H1 (cell line): Measurements from ENCODE around the gene GRIK1. TPM values are rescaled to one million over a fixed set of nuclear protein-coding genes. Genes with fewer than 3 reads are reported as not detected.

Source experiments
- CTCF ChIA-PET: fragments of 300-600 bp; sonication (Branson Sonifier 250); formaldehyde crosslinking; loops from one replicate; lab custom pipeline; 2021; ENCODE audit not compliant: partially characterized antibody; lab: Charles Lee
- POLR2A ChIA-PET: fragments of 300-600 bp; sonication (Branson Sonifier 250); formaldehyde crosslinking; loops from one replicate; lab custom pipeline; 2021; ENCODE audit warnings: inconsistent platforms; ENCODE audit not compliant: partially characterized antibody; lab: Charles Lee
- DNase-seq, 2 experiments: peaks; one replicate each; pipeline versions ENCODE4 v3.0.0 to v3.0.0-alpha.2; 2010 to 2022; ENCODE audit warnings: low spot score in 2 of 2, low read depth in 1 of 2, mixed read lengths in 1 of 2
- FAIRE-seq: peaks from 2 replicates; lab custom pipeline; 2011; peaks lifted over from hg19 to GRCh38; lab: Jason Lieb, UNC
- H2AFZ ChIP-seq: 2 replicates; pipeline ENCODE4 v1.8.1; 2012; ENCODE audit warnings: low read length, inconsistent platforms
- H2AK5ac ChIP-seq: 2 replicates; pipeline ENCODE4 v1.6.1; 2013; ENCODE audit warnings: low read depth, low read length
- H2BK120ac ChIP-seq: replicated peaks from 2 replicates; pipeline ENCODE3; 2013; ENCODE audit warnings: low read depth, low read length, inconsistent platforms
- H2BK12ac ChIP-seq: 2 replicates; pipeline ENCODE4 v1.6.1; 2013; ENCODE audit warnings: low read depth, low read length
- H2BK15ac ChIP-seq: 2 replicates; pipeline ENCODE4 v1.6.1; 2013; ENCODE audit warnings: low read length
- H2BK20ac ChIP-seq: 2 replicates; pipeline ENCODE4 v1.6.1; 2013; ENCODE audit warnings: low read length
- H2BK5ac ChIP-seq: 2 replicates; pipeline ENCODE4 v1.6.1; 2013; ENCODE audit warnings: low read depth, low read length
- H3K14ac ChIP-seq: 2 replicates; pipeline ENCODE4 v1.6.1; 2013; ENCODE audit warnings: inconsistent platforms; ENCODE audit not compliant: insufficient read length
- H3K18ac ChIP-seq: 2 replicates; pipeline ENCODE4 v1.6.1; 2013; ENCODE audit warnings: low read length; ENCODE audit errors: extremely low read depth
- H3K23ac ChIP-seq: 2 replicates; pipeline ENCODE4 v1.6.1; 2013; ENCODE audit warnings: inconsistent platforms; ENCODE audit not compliant: insufficient read length
- H3K23me2 ChIP-seq: 2 replicates; pipeline ENCODE4 v1.6.1; 2013; ENCODE audit warnings: low read depth, low read length
- H3K27ac ChIP-seq: 2 replicates; pipeline ENCODE4 v1.6.1; 2011; ENCODE audit warnings: low read depth, low read length, inconsistent platforms
- H3K27me3 ChIP-seq, 4 experiments: replicated peaks in 1 of 4; 1 replicate in 1 of 4; 2 replicates in 3 of 4; pipeline versions ENCODE4 v1.6.1 to v1.8.1; 2011 to 2013; ENCODE audit warnings: low read length in 3 of 4, mild to moderate bottlenecking in 3 of 4, inconsistent platforms in 2 of 4, mixed read lengths in 2 of 4, moderate library complexity in 1 of 4; ENCODE audit not compliant: control insufficient read depth in 3 of 4, insufficient read depth in 3 of 4; ENCODE audit errors: extremely low read depth in 1 of 4
- H3K36me3 ChIP-seq, 4 experiments: 2 replicates each; pipeline versions ENCODE4 v1.6.1 to v1.8.1; 2011 to 2013; ENCODE audit warnings: mild to moderate bottlenecking in 4 of 4, low read length in 3 of 4, moderate library complexity in 2 of 4, control low read depth in 1 of 4, inconsistent platforms in 1 of 4; ENCODE audit not compliant: insufficient read depth in 4 of 4, control insufficient read depth in 2 of 4
- H3K4ac ChIP-seq: replicated peaks from 2 replicates; pipeline ENCODE3; 2013; ENCODE audit warnings: low read length, low read depth, mixed read lengths, inconsistent platforms; ENCODE audit not compliant: insufficient read length
- H3K4me1 ChIP-seq, 4 experiments: replicated peaks in 1 of 4; 1 replicate in 1 of 4; 2 replicates in 3 of 4; pipeline versions ENCODE4 v1.6.1 to v1.8.1; 2011 to 2013; ENCODE audit warnings: low read length in 3 of 4, inconsistent platforms in 2 of 4, mixed read lengths in 1 of 4; ENCODE audit not compliant: insufficient read depth in 4 of 4, control insufficient read depth in 3 of 4
- H3K4me2 ChIP-seq, 2 experiments: 2 replicates each; pipeline versions ENCODE4 v1.6.1 to v1.8.1; 2011 to 2013; ENCODE audit warnings: low read depth in 2 of 2, low read length in 2 of 2, control low read depth in 1 of 2, inconsistent platforms in 1 of 2, mild to moderate bottlenecking in 1 of 2; ENCODE audit not compliant: insufficient read depth in 1 of 2
- H3K4me3 ChIP-seq, 4 experiments: fragments of 200-600, 300-600 bp in 1 of 4; sonication (generic), shearing (Covaris generic), sonication (Bioruptor Twin) in 1 of 4; 2 replicates each; pipeline versions ENCODE4 v1.5.1 to v1.8.1; 2011 to 2016; ENCODE audit warnings: low read length in 4 of 4, low read depth in 3 of 4, control low read depth in 2 of 4, inconsistent platforms in 2 of 4, mild to moderate bottlenecking in 2 of 4, mixed read lengths in 1 of 4, moderate library complexity in 1 of 4; ENCODE audit not compliant: insufficient read depth in 2 of 4; ENCODE audit errors: extremely low read depth in 1 of 4
- H3K56ac ChIP-seq: replicated peaks from 2 replicates; pipeline ENCODE3; 2013; ENCODE audit warnings: low read depth, mild to moderate bottlenecking, mixed read lengths, low read length, inconsistent platforms; ENCODE audit not compliant: insufficient read length
- H3K79me1 ChIP-seq: 2 replicates; pipeline ENCODE4 v1.6.1; 2013; ENCODE audit warnings: low read depth, low read length, control low read depth
- H3K79me2 ChIP-seq, 2 experiments: 2 replicates each; pipeline versions ENCODE4 v1.6.1 to v1.8.1; 2012 to 2013; ENCODE audit warnings: low read length in 2 of 2, mild to moderate bottlenecking in 2 of 2, inconsistent platforms in 1 of 2; ENCODE audit not compliant: insufficient read depth in 2 of 2, control insufficient read depth in 1 of 2
- H3K9ac ChIP-seq, 4 experiments: replicated peaks in 1 of 4; 1 replicate in 1 of 4; 2 replicates in 3 of 4; pipeline versions ENCODE4 v1.6.1 to v1.8.1; 2011 to 2013; ENCODE audit warnings: low read depth in 3 of 4, low read length in 3 of 4, control low read depth in 2 of 4, mild to moderate bottlenecking in 2 of 4, moderate library complexity in 2 of 4, inconsistent platforms in 1 of 4; ENCODE audit errors: extremely low read depth in 1 of 4
- H3K9me3 ChIP-seq, 2 experiments: 2 replicates each; pipeline versions ENCODE4 v1.6.1 to v1.8.1; 2012 to 2013; ENCODE audit warnings: mild to moderate bottlenecking in 2 of 2, moderate library complexity in 2 of 2, control low read depth in 1 of 2, inconsistent platforms in 1 of 2, low read depth in 1 of 2, low read length in 1 of 2, mixed read lengths in 1 of 2; ENCODE audit not compliant: insufficient read depth in 2 of 2
- H4K20me1 ChIP-seq, 2 experiments: replicated peaks in 1 of 2; 2 replicates each; pipeline versions ENCODE3 to v1.8.1; 2011 to 2013; ENCODE audit warnings: inconsistent platforms in 2 of 2, low read length in 2 of 2, mild to moderate bottlenecking in 1 of 2; ENCODE audit not compliant: insufficient read depth in 2 of 2, control insufficient read depth in 1 of 2
- H4K5ac ChIP-seq: 2 replicates; pipeline ENCODE4 v1.6.1; 2013; ENCODE audit warnings: low read length, low read depth, mixed read lengths, inconsistent platforms; ENCODE audit not compliant: insufficient read length
- H4K8ac ChIP-seq: 2 replicates; pipeline ENCODE4 v1.8.0; 2013; ENCODE audit warnings: mild to moderate bottlenecking, moderate library complexity, low read length, inconsistent platforms; ENCODE audit not compliant: insufficient read depth; ENCODE audit errors: extremely low read depth
- H4K91ac ChIP-seq: replicated peaks from 2 replicates; pipeline ENCODE3; 2013; ENCODE audit warnings: low read length, mixed read lengths, inconsistent platforms; ENCODE audit not compliant: insufficient read length
- BACH1 ChIP-seq: IDR thresholded peaks from 2 replicates; pipeline ENCODE4 v1.6.1; 2012; ENCODE audit warnings: low read length, improper control_type of control experiment
- BRCA1 ChIP-seq: IDR thresholded peaks from 2 replicates; pipeline ENCODE4 v1.6.1; 2012; ENCODE audit warnings: low read depth, low read length, improper control_type of control experiment
- E2F6 ChIP-seq: IDR thresholded peaks from 2 replicates; pipeline ENCODE4 v1.6.1; 2012; ENCODE audit warnings: inconsistent platforms
- GABPA ChIP-seq: IDR thresholded peaks from 2 replicates; pipeline ENCODE4 v1.6.1; 2011; ENCODE audit warnings: mild to moderate bottlenecking, low read length, moderate library complexity, borderline replicate concordance; ENCODE audit not compliant: insufficient read depth
- NRF1 ChIP-seq: IDR thresholded peaks from 2 replicates; pipeline ENCODE4 v1.6.1; 2011; ENCODE audit warnings: mild to moderate bottlenecking, low read depth, low read length, improper control_type of control experiment
- POLR2AphosphoS5 ChIP-seq: IDR thresholded peaks from 2 replicates; pipeline ENCODE4 v1.6.1; 2011; ENCODE audit warnings: low read depth, low read length
- SIN3A ChIP-seq, 2 experiments: IDR thresholded peaks in 1 of 2; conservative IDR thresholded peaks in 1 of 2; 2 replicates each; pipeline ENCODE4 v1.6.1; 2011 to 2012; ENCODE audit warnings: low read length in 2 of 2, improper control_type of control experiment in 1 of 2, low read depth in 1 of 2, mild to moderate bottlenecking in 1 of 2
- WGBS, 2 experiments: shearing (Covaris generic) in 1 of 2; methylation state at CpG; one replicate each; pipeline versions ENCODE4 v1.1.6 to v1.1.7; 2013 to 2015; ENCODE audit warnings: low lambda C conversion rate in 2 of 2, mixed read lengths in 2 of 2, inconsistent platforms in 1 of 2, low coverage in 1 of 2, missing lambda C conversion rate in 1 of 2; ENCODE audit not compliant: insufficient replicate concordance in 2 of 2, insufficient coverage in 1 of 2, insufficient read length in 1 of 2; ENCODE audit errors: extremely low coverage in 1 of 2, missing lambda C conversion rate in 1 of 2; 5-methylcytosine and 5-hydroxymethylcytosine counted together
- polyA plus RNA-seq, 7 experiments: library from polyadenylated mRNA; depleted of rRNA in 3 of 7; stranded (reverse) in 5 of 7; unstranded in 2 of 7; fragments of >200 nt in 5 of 7; fragments of 200-250 nt in 2 of 7; gene quantifications; 1 replicate in 5 of 7; 2 replicates in 1 of 7; 4 replicates in 1 of 7; pipeline versions ENCODE4 v1.2.1 to v1.2.3, GENCODE V29; 2011 to 2013; ENCODE audit warnings: missing spikeins in 2 of 7, mixed read lengths in 2 of 7
- total RNA-seq: library from RNA; stranded (reverse); fragmentation: NEBNext Ultra II Directional; extraction: Animal tissue kit (Norgen Biotek cat#: 25700); gene quantifications from 2 replicates; pipeline ENCODE4 v1.2.1, GENCODE V29; 2021

The GRIK1 gene
- total and polyA plus RNA-seq, 2 of the 8 experiments (the other 6 are each of a cell fraction or from before 2014, with no cell fraction given) = 0.11 to 0.32 TPM

GRCh38 chr21:29586696-29587095 is 353.1 kb downstream of the GRIK1 start:
- 81% methylated on average over 1 of the region's 1 CpG; no CpG with 5 or more reads in 1 of the 2 experiments for WGBS, 2 experiments
- no peak for FAIRE-seq
- CTCF ChIA-PET = no interaction called here

More at GRCh38 chr21:29586696-29587095, 353.1 kb downstream of the GRIK1 start:
- TF ChIP-seq NRF1 = no peak
- TF ChIP-seq POLR2AphosphoS5 = no peak
- no peak for TF ChIP-seq BRCA1
- no peak for TF ChIP-seq BACH1
- TF ChIP-seq E2F6 = no peak
- TF ChIP-seq GABPA = no peak
- no peak for TF ChIP-seq SIN3A (conservative IDR thresholded peaks at IDR 0.05 in 1 of 2, IDR thresholded peaks at IDR 0.05 in 1 of 2; ENCODE audit: low read depth in 1 of 2, low read length in 2 of 2)
- no peaks in the 10 kb centered on the region for H3K27me3 ChIP-seq
- no peaks in the 10 kb centered on the region for H4K20me1 ChIP-seq
- H3K9me3 ChIP-seq = no peaks in the 10 kb centered on the region
- H2BK20ac ChIP-seq = no peak overlapping the region
- H2AFZ ChIP-seq = no peak overlapping the region
- no peak overlapping the region for H3K4ac ChIP-seq
- H3K4me1 ChIP-seq = no peaks in the 10 kb centered on the region
- H3K23ac ChIP-seq = no peak overlapping the region
- H3K4me2 ChIP-seq = no peak overlapping the region
- no peak overlapping the region for H2BK12ac ChIP-seq
- no peak overlapping the region for H3K4me3 ChIP-seq
- no peak overlapping the region for H3K14ac ChIP-seq
- H3K79me2 ChIP-seq = no peaks in the 10 kb centered on the region
- H2BK120ac ChIP-seq = no peak overlapping the region
- POLR2A ChIA-PET = no interaction called here
- no peak overlapping the region for H2BK5ac ChIP-seq
- no peak overlapping the region for H3K56ac ChIP-seq
- no peak overlapping the region for H3K27ac ChIP-seq
- H4K8ac ChIP-seq = no peak overlapping the region
- DNase-seq = no peak
- H4K91ac ChIP-seq = no peak overlapping the region
- no peak overlapping the region for H2BK15ac ChIP-seq
- H3K36me3 ChIP-seq = no peaks in the 10 kb centered on the region
- no peak overlapping the region for H2AK5ac ChIP-seq
- no peaks in the 10 kb centered on the region for H3K23me2 ChIP-seq
- no peak overlapping the region for H4K5ac ChIP-seq
- no peaks in the 10 kb centered on the region for H3K79me1 ChIP-seq
- H3K18ac ChIP-seq = no peak overlapping the region
- no peak overlapping the region for H3K9ac ChIP-seq
